SK-N-SH treated with all-trans-retinoic acid at 6 μM for 48 hours (cell line): ENCODE data around the gene ANP32A.

Source experiments
- ATAC-seq: fragments of 200-7000 bp; cut with Tn5 transposase; 3 replicates; pipeline ENCODE4 v1.9.1; 2020; ENCODE audit warnings: mild to moderate bottlenecking, moderate library complexity
- ARNTL ChIP-seq: fragments of 450-650 bp; formaldehyde crosslinking; IDR thresholded peaks from 2 replicates; pipeline ENCODE4 v1.5.0; 2020; ENCODE audit warnings: low read depth, mild to moderate bottlenecking, moderate library complexity, borderline replicate concordance
- BACH2 ChIP-seq: fragments of 250-450 bp; sonication (Bioruptor Pico); IDR thresholded peaks from 2 replicates; pipeline ENCODE4 v1.9.0; 2021; ENCODE audit warnings: mild to moderate bottlenecking, borderline replicate concordance
- CREB5 ChIP-seq: fragments of 250-450 bp; sonication (Bioruptor Pico); IDR thresholded peaks from 2 replicates; pipeline ENCODE4 v1.5.1; 2020; ENCODE audit warnings: low read depth, mild to moderate bottlenecking, moderate library complexity
- CSDC2 ChIP-seq: fragments of 250-450 bp; sonication (Bioruptor Pico); IDR thresholded peaks from 2 replicates; pipeline ENCODE4 v1.5.0; 2020; ENCODE audit warnings: mild to moderate bottlenecking, moderate library complexity
- CSRNP3 ChIP-seq: fragments of 250-450 bp; sonication (Bioruptor Pico); IDR thresholded peaks from 2 replicates; pipeline ENCODE4 v1.5.1; 2021; ENCODE audit warnings: mild to moderate bottlenecking, moderate library complexity
- ESRRG ChIP-seq: fragments of 250-450 bp; sonication (Bioruptor Pico); IDR thresholded peaks from 2 replicates; pipeline ENCODE4 v1.6.1; 2021; ENCODE audit warnings: mild to moderate bottlenecking
- GLIS3 ChIP-seq: fragments of 250-450 bp; sonication (Bioruptor Pico); IDR thresholded peaks from 2 replicates; pipeline ENCODE4 v1.5.0; 2020; ENCODE audit warnings: mild to moderate bottlenecking, moderate library complexity
- OSR1 ChIP-seq: fragments of 250-450 bp; sonication (Bioruptor Pico); IDR thresholded peaks from 2 replicates; pipeline ENCODE4 v1.8.0; 2022; ENCODE audit warnings: moderate library complexity, mild to moderate bottlenecking, inconsistent platforms
- PPARA ChIP-seq: fragments of 250-450 bp; sonication (Bioruptor Pico); IDR thresholded peaks from 2 replicates; pipeline ENCODE4 v1.5.0; 2020; ENCODE audit warnings: mild to moderate bottlenecking, borderline replicate concordance
- RARB ChIP-seq: fragments of 250-450 bp; sonication (Bioruptor Pico); IDR thresholded peaks from 2 replicates; pipeline ENCODE4 v1.8.0; 2021; ENCODE audit warnings: mild to moderate bottlenecking, moderate library complexity
- SNAI2 ChIP-seq: fragments of 250-450 bp; sonication (Bioruptor Pico); IDR thresholded peaks from 2 replicates; pipeline ENCODE4 v1.5.0; 2020; ENCODE audit warnings: mild to moderate bottlenecking, moderate library complexity
- TCF4 ChIP-seq: fragments of 250-450 bp; sonication (Bioruptor Pico); IDR thresholded peaks from 2 replicates; pipeline ENCODE4 v1.8.0; 2021; ENCODE audit warnings: mild to moderate bottlenecking, moderate library complexity, borderline replicate concordance
- TOX ChIP-seq: fragments of 250-450 bp; sonication (Bioruptor Pico); IDR thresholded peaks from 2 replicates; pipeline ENCODE4 v1.8.0; 2021; ENCODE audit warnings: mild to moderate bottlenecking, moderate library complexity, borderline replicate concordance
- TSHZ2 ChIP-seq: fragments of 250-450 bp; sonication (Bioruptor Pico); IDR thresholded peaks from 2 replicates; pipeline ENCODE4 v1.5.0; 2020; ENCODE audit warnings: mild to moderate bottlenecking, moderate library complexity
- ZC3H10 ChIP-seq: fragments of 250-450 bp; sonication (Bioruptor Pico); IDR thresholded peaks from 2 replicates; pipeline ENCODE4 v1.5.1; 2021; ENCODE audit warnings: mild to moderate bottlenecking, moderate library complexity
- ZFP3 ChIP-seq: fragments of 250-450 bp; sonication (Bioruptor Pico); IDR thresholded peaks from 2 replicates; pipeline ENCODE4 v1.5.0; 2020; ENCODE audit warnings: mild to moderate bottlenecking, moderate library complexity
- ZFP30 ChIP-seq: fragments of 450-650 bp; formaldehyde crosslinking; IDR thresholded peaks from 2 replicates; pipeline ENCODE4 v1.5.0; 2022; ENCODE audit warnings: mild to moderate bottlenecking, moderate library complexity
- ZNF70 ChIP-seq: fragments of 450-650 bp; formaldehyde crosslinking; IDR thresholded peaks from 2 replicates; pipeline ENCODE4 v1.5.0; 2020; ENCODE audit warnings: mild to moderate bottlenecking, moderate library complexity
- ZNF8 ChIP-seq: fragments of 450-650 bp; formaldehyde crosslinking; IDR thresholded peaks from 2 replicates; pipeline ENCODE4 v1.5.0; 2020; ENCODE audit warnings: mild to moderate bottlenecking, moderate library complexity
- TF ChIP-seq, protein P1 (sequence below): fragments of 250-450 bp; sonication (Bioruptor Pico); IDR thresholded peaks from 2 replicates; pipeline ENCODE4 v1.8.0; 2021; ENCODE audit warnings: low read depth, mild to moderate bottlenecking, moderate library complexity, borderline replicate concordance
- TF ChIP-seq, protein P2 (sequence below): fragments of 250-450 bp; sonication (Bioruptor Pico); IDR thresholded peaks from 2 replicates; pipeline ENCODE4 v1.8.0; 2020; ENCODE audit warnings: mild to moderate bottlenecking, moderate library complexity, borderline replicate concordance

ANP32A gene

GRCh38 chr15:68730976-68731897 lies 89.5 kb downstream of the ANP32A start:
- no peak; the same call in 2 of the 3 replicates for ATAC-seq
- TF ChIP-seq TCF4 (CRISPR knock-in tag) (no peak), ARNTL (CRISPR knock-in tag) (no peak), ZFP30 (no peak), ZC3H10 (CRISPR knock-in tag) (no peak), CREB5 (CRISPR knock-in tag) (no peak), GLIS3 (CRISPR knock-in tag) (no peak)

GRCh38 chr15:68730471-68730919 lies 90.2 kb downstream of the ANP32A start:
- no peak for TF ChIP-seq ESRRG (CRISPR knock-in tag)
- TF ChIP-seq CREB5 (CRISPR knock-in tag) = no peak
- TF ChIP-seq, all 23 proteins: peak for 0
- peak; percentile 64; the same call in 2 of the 3 replicates for ATAC-seq

DNA sequence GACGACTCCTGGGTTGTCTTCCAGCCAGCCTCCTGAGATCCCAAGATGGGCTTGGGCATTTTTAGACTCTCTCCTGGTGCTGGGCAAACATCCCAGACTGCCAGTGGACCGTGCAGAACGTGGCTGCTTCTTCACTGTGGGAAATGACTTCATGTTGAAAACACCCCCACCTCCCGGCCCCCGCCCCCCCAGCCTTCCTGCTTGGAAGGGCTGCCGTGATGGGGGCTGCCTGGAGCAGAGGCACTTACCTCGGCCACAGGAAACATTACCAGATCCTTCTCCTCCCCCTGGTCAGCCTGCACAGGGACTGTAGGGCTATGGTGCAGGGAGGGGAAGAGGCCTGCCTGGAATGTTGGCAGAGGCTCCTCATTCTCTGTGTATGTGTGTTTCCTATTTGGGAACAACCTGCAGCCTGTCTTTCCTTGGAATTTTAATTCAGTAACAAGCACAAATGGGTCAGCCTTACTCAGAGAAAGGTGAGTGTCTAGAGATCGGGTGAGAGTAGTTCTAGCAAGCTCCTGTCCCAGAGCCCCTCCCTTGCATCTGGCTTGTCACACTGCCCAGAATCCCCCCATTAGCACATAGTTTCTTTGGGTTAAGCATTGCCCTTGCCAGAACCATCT lies 90.8 kb downstream of the ANP32A start:
- TF ChIP-seq TOX (CRISPR knock-in tag) = no peak
- TF ChIP-seq ESRRG (CRISPR knock-in tag) = no peak
- no peak for TF ChIP-seq GLIS3 (CRISPR knock-in tag)
- no peak for TF ChIP-seq ZNF8
- TF ChIP-seq PPARA (CRISPR knock-in tag) = no peak
- TF ChIP-seq ZFP3 (CRISPR knock-in tag) = no peak
- no peak for TF ChIP-seq ARNTL (CRISPR knock-in tag)
- no peak for TF ChIP-seq TSHZ2 (CRISPR knock-in tag)
- no peak for TF ChIP-seq CREB5 (CRISPR knock-in tag)
- TF ChIP-seq SNAI2 (CRISPR knock-in tag) = no peak
- TF ChIP-seq BACH2 (CRISPR knock-in tag) = no peak
- no peak for TF ChIP-seq ZC3H10 (CRISPR knock-in tag)
- TF ChIP-seq, protein P1, sequence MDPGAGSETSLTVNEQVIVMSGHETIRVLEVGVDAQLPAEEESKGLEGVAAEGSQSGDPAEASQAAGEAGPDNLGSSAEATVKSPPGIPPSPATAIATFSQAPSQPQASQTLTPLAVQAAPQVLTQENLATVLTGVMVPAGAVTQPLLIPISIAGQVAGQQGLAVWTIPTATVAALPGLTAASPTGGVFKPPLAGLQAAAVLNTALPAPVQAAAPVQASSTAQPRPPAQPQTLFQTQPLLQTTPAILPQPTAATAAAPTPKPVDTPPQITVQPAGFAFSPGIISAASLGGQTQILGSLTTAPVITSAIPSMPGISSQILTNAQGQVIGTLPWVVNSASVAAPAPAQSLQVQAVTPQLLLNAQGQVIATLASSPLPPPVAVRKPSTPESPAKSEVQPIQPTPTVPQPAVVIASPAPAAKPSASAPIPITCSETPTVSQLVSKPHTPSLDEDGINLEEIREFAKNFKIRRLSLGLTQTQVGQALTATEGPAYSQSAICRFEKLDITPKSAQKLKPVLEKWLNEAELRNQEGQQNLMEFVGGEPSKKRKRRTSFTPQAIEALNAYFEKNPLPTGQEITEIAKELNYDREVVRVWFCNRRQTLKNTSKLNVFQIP = no peak
- TF ChIP-seq, protein P2, sequence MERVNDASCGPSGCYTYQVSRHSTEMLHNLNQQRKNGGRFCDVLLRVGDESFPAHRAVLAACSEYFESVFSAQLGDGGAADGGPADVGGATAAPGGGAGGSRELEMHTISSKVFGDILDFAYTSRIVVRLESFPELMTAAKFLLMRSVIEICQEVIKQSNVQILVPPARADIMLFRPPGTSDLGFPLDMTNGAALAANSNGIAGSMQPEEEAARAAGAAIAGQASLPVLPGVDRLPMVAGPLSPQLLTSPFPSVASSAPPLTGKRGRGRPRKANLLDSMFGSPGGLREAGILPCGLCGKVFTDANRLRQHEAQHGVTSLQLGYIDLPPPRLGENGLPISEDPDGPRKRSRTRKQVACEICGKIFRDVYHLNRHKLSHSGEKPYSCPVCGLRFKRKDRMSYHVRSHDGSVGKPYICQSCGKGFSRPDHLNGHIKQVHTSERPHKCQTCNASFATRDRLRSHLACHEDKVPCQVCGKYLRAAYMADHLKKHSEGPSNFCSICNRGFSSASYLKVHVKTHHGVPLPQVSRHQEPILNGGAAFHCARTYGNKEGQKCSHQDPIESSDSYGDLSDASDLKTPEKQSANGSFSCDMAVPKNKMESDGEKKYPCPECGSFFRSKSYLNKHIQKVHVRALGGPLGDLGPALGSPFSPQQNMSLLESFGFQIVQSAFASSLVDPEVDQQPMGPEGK (CRISPR knock-in tag) = no peak
- TF ChIP-seq RARB (CRISPR knock-in tag) = no peak
- TF ChIP-seq ZNF70 (CRISPR knock-in tag) = no peak
- TF ChIP-seq ZFP30 = no peak
- TF ChIP-seq CSRNP3 (CRISPR knock-in tag) = no peak
- no peak for TF ChIP-seq OSR1 (CRISPR knock-in tag)
- TF ChIP-seq CSDC2 (CRISPR knock-in tag) = no peak
- ATAC-seq = no peak; the same call in 2 of the 3 replicates
